ENCODE results near the gene ASMTL. TPM values are rescaled to one million over a fixed set of nuclear protein-coding genes. Genes with fewer than 3 reads are reported as not detected.

Gene ASMTL
- total RNA-seq, 4 donors from 2014 or later, result 29.7 to 56.1 (median 42.4) TPM

DNA sequence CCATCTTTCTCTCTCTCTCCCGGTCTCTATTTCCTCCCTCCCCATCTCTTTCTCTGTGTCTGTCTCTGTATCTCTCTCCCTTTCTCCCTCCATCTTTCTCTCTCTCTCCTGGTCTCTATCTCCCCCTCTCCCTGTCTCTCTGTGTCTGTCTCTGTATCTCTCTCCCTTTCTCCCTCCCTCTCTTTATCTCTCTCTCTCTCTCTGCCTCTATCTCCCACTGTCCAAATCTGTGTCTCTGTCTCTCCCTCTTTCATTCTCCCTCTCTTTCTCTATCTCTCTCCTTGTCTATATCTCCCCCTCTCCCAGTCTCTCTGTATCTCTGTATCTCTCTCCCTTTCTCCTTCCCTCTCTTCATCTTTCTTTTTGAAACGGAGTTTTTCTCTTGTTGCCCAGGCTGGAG is 92.5 kb downstream of the ASMTL start:
- H3K27me3 ChIP-seq, result no peaks in the 10 kb centered on the region
- no peak overlapping the region for H3K4me3 ChIP-seq (replicated peaks in 1 of 3)
- no peak for TF ChIP-seq CTCF (IDR thresholded peaks at IDR 0.05)
- no peak for TF ChIP-seq POLR2A (IDR thresholded peaks at IDR 0.05)
- no peak for DNase-seq
- no peak overlapping the region for H3K27ac ChIP-seq
- intact Hi-C loops (cut with DNase I), result no loop called here
- no peaks in the 10 kb centered on the region for H3K4me1 ChIP-seq
- H3K36me3 ChIP-seq, result peaks cover 3 to 7% of the 10 kb centered on the region in 2 donors
- H3K9me3 ChIP-seq, result no peaks in the 10 kb centered on the region
- WGBS, 2 donors, result 84 to 85% methylated on average over 2 of the region's 2 CpGs

DNA sequence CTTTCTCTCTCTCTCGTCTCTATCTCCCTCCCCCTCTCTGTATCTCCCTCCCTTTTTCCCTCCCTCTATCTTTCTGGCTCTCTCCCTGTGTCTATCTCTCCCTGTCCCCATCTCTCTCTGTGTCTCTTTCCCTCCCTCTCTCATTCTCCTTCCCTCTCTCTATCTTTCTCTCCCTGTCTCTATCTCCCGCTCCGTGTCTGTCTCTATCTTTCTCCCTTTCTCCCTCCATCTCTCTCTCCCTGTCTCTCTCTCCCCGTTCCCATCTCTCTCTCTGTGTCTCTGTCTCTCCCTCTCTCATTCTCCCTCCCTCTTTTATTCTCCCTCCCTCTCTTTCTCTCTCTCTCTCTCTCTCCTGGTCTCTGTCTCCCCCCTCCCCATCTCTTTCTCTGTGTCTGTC is 93.2 kb downstream of the ASMTL start:
- WGBS, 2 donors, result 86 to 88% methylated on average over 4 of the region's 4 CpGs
- Histone ChIP-seq H3K9me3 (no peaks in the 10 kb centered on the region), H3K27me3 (no peaks in the 10 kb centered on the region), H3K27ac (no peak overlapping the region), H3K4me3 (replicated peaks in 1 of 3) (no peak overlapping the region), H3K36me3 (peaks cover 3 to 7% of the 10 kb centered on the region in 2 donors), H3K4me1 (no peaks in the 10 kb centered on the region)
- TF ChIP-seq POLR2A (IDR thresholded peaks at IDR 0.05), result no peak
- no peak for TF ChIP-seq CTCF (IDR thresholded peaks at IDR 0.05)
- no peak for DNase-seq
- intact Hi-C loops (cut with DNase I), result no loop called here

DNA sequence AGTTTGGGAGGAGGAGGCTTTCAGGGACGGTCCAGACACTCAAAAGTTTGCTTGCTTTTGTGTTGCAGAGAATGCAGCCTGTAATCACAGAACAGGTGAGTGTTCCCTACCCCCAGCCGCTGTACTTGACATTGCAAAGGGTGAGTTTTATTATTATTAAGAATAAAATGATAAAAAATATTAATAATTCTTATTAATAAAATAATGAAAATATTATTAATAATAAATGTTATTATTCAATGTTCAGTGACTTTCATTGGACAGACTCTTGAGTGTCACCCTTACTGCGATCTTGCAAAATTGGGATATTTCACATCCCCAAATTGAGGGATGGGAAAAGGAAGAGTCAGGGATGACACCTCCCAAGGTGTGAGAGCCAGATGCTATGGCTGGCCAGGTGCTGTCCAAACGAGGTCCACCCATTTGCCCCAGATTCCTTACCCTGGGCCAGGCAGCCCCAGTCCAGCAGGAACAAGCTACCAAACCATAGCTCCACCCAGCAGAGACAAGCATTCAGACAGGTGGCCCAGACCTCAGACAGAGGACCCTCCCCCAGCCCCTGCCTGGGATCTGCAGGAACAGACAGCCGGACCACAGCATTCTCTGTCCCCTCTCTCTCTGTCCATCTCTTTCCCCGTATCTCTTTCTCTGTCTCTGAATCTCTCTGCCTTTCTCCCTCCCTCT is 93.8 kb downstream of the ASMTL start:
- Histone ChIP-seq H3K9me3 (no peaks in the 10 kb centered on the region), H3K4me3 (replicated peaks in 1 of 3) (no peak overlapping the region), H3K36me3 (peaks cover 3 to 7% of the 10 kb centered on the region in 2 donors), H3K27me3 (no peaks in the 10 kb centered on the region), H3K4me1 (no peaks in the 10 kb centered on the region), H3K27ac (no peak overlapping the region)
- TF ChIP-seq CTCF (IDR thresholded peaks at IDR 0.05), result no peak
- no peak for TF ChIP-seq POLR2A (IDR thresholded peaks at IDR 0.05)
- intact Hi-C loops (cut with DNase I), result no loop called here
- 82% methylated on average over 6 of the region's 6 CpGs for WGBS, 2 donors
- DNase-seq, result no peak

DNA sequence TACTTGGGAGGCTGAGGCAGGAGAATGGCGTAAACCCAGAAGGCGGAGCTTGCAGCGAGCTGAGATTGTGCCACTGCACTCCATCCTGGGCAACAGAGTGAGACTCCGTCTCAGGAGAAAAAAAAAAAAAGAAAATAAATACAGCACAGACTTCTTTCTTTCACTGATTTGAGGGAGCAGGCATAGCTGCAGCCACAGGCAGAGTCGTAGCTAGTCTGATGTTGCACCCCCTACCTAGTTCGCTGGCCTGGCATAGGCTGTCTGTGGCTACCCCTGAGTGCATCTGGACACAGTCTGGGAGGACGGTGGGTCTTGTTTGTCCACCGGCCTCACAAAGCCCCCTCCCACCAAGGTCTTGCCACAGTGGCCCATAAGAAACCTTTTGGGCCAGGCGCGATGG is 94.7 kb downstream of the ASMTL start:
- intact Hi-C loops (cut with DNase I), result no loop called here
- no peak for DNase-seq
- TF ChIP-seq CTCF (IDR thresholded peaks at IDR 0.05) (no peak), POLR2A (IDR thresholded peaks at IDR 0.05) (no peak)
- H3K4me3 ChIP-seq (replicated peaks in 1 of 3), result no peak overlapping the region
- no peaks in the 10 kb centered on the region for H3K27me3 ChIP-seq
- H3K4me1 ChIP-seq, result no peaks in the 10 kb centered on the region
- H3K9me3 ChIP-seq, result no peaks in the 10 kb centered on the region
- 97% methylated on average over 10 of the region's 10 CpGs for WGBS, 2 donors
- H3K27ac ChIP-seq, result no peak overlapping the region
- peaks cover 3 to 7% of the 10 kb centered on the region in 2 donors for H3K36me3 ChIP-seq

DNA sequence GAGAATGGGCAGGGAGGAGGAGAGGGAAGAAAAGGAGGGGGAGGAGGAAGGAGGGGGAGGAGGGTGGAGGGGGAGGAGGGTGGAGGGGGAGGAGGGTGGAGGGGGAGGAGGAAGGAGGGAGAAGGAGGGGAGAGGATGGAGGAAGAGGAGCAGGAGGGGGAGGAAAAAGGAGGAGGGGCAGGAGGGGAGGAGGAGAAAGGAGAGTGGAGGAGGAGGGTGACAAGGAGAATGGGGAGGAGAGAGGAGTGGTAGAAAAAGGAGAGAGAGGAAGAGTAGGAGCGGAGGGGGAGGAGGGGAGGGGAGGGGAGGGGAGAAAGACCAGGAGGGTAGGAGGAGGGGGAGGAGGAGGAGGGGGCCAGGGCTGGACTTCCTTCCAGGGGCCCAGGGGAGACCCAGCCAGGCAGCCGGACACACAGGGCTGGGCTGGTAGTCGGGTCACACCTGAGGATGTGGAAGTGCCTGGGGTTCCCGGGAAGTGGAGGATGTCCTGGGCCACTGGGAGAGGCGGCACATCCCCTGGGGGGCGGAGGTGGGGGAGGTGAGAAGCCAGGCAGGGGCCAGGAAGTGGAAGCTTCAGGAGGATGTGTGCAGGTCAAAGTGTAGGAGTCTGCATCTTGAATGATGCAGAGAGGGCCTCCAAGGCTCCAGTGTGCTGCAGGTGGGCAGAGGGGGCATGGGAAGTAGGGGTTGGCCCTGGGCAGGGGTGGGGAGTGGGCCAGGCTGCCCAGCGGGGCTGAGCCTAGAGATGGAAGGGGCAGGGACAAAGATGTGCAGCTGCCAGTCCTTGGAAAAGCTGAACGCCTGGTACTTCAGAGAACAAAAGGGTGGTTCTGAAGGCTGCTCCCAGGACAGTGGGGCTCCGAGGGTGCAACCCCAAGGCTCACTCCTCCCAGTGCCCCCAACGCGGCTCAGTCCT is 97.3 kb downstream of the ASMTL start:
- Histone ChIP-seq H3K4me3 (replicated peaks in 1 of 3) (no peak overlapping the region), H3K27ac (no peak overlapping the region), H3K9me3 (no peaks in the 10 kb centered on the region), H3K27me3 (no peaks in the 10 kb centered on the region), H3K4me1 (no peaks in the 10 kb centered on the region), H3K36me3 (peaks cover 0 to 7% of the 10 kb centered on the region in 2 donors)
- no peak for TF ChIP-seq CTCF (IDR thresholded peaks at IDR 0.05)
- WGBS, 2 donors, result 41 to 51% methylated on average over 10 to 11 of the region's 11 CpGs
- no peak for DNase-seq
- intact Hi-C loops (cut with DNase I), result no loop called here
